ENCODE data around the gene ST6GALNAC4.

ST6GALNAC4 gene

DNA sequence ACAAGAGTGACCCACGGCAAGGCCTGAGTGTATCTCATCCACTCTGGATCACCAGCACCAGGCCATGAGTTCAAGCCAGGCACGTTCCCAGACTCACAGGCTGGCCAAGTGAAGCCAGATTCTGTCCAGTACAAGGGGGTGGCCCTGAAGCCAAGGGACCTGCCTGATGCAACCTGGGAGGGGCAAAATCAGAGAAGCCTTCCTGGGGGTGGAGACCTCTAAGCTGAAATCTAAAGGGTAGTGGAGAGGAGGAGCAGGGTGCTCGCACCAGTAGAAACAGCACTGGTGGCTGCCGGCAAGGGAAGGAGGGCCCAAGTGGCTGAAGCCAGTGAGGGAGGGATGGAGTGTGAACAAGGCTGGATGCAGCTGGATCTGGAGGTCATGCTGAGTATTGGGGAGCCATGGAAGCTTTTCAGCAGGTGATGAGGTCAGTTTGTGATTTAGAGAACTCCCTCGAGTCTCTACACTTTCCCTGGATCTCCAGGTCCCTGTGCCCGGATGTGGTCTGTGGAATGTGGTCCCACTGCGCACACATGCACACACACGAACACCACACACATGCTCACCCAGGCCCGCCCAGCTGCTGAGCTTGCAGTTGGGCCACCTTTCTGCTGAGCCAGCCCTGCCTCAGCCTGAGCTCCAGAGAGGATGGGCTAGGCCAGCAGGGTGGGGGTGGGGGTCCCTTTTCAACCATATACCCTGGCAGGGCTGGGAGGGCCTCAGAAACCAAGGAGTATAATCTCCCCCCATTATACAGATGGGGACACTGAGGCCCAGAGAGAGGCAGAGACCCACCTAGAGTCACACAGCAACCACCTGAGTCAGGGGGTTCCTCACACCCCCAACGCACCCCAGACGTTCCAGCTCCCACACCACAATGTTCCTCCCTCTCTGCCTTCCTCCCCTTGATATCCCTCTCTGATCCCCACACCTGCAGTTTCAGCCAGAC, 12.1 kb upstream of the ST6GALNAC4 start:
- DNase-seq: no peak

DNA sequence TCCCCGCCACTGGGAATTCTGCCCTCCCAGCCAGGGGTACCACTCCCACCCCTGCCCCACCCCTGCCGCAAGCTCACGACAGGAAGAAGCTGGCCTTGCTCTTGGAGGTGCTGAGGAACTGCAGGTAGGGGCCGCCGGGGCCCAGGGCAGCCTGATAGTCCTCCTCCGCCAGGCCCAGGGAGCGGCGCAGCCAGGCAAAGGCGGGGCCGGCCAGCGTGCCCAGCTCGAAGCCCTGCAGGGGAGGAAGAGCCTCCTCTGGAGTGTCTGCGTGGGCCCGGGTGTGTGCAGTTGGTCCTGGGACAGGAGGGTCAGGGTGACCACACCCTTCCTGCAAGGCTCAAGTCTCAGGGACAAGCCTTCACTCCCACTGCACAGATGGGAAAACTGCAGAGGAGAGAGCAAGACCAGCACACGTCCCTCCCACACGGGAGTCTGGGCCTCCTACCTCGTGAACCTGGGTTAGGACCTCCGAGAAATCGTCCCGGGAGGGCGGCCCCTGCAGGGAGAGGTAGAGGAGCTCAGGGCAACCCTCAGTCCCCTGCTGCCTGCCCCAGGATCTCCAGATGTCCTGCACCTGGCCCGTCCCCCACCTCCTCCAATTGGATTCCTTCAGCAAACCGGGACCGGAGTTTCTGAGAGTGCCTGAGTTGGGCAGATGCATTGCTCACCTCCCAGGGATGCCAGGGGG, 11.3 kb upstream of the ST6GALNAC4 start:
- DNase-seq: no peak

DNA sequence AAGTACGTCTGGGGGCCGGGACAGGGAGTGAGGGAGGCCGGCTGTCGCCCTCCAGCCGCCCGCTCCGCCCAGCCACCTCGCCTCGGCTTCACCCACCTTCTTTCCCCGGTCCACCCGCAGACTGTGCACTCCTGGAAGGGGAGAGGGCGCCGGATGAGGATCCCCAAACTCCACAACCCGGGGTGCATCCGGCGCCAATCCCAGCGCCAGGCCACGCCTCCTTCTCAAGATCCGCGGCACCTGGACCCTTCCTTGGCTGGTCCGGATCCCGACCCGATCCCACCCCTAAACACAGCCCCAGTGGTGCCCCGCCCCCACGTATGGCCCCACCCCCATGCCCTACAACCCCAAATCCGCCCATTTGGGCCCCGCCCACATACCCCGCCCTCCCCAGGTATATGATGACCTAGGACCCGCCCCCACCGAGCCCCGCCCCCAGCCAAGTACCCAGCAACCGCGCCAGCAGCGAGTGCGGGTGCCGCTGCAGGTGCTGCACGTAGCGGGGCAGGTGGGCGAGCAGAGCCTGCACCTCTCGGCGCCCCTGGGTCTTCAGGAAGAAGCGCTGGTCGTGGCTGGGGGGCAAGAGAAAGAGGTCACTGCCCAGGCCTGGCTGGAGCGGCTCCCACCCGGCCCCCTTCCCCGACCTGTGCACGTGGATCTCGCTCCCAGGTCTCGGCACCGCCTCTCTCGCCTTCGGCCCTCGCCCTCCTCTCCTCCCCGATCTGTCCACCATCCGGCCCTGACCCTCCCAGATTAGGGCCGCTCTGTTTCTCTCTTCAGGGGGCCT, 10.6 kb upstream of the ST6GALNAC4 start:
- peak; percentile 83 to 87 for DNase-seq

DNA sequence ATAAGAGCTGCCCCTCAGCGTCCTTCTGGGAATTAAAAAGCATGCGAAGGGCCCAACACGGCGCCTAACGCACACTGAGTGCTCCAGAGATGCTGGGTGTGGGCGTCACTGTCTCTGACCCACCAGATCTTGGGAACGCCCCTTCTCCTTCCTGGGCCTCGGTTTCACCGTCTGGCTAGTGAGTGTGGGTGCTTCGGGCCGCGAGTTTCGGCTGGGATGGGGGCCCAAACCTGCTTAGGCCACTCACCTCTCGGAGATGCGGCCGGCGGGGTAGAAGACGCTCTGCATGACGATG, 10.0 kb upstream of the ST6GALNAC4 start:
- no peak for DNase-seq

DNA sequence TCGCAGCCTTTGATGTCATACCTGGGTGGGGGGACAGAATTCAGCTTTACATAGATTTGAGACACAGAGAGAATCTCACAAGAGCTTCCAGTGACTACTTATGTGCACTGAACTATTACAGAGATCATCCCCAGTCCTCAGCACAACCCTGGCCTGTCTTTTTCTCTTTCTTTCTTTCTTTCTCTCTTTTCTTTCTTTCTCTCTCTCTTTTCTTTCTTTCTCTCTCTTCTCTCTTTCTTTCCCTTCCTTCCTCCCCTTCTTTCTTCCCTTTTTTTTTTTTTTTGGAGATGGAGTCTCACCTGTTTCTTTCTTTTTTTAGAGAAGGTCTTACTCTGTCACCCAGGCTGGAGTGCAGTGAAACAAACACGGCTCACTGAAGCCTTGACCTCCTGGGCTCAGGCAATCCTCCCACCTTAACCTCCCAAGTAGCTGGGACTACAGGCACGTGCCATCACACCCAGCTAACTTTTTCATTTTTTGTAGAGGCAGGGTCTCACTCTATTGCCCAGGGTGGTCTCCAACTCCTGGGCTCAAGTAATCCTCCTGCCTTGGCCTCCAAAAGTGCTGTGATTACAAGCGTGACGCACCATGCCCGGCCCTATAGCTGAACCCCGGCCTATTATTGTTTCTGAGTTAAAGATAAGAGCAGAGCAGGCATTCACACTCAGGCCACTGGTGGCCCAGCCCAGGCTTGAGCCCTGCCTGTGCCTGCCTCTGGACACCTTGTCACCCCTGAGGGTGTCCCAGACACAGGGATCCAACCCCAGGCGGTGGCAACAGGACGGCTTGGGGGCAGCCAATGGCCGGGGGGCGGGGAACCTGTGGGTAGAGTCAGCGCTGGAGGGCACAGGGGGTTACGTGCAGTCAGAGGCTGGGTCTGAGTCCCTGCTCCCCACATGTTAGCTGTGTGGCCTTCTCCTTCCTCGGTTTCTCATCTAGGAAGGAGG, 9.4 kb upstream of the ST6GALNAC4 start:
- DNase-seq: no peak

DNA sequence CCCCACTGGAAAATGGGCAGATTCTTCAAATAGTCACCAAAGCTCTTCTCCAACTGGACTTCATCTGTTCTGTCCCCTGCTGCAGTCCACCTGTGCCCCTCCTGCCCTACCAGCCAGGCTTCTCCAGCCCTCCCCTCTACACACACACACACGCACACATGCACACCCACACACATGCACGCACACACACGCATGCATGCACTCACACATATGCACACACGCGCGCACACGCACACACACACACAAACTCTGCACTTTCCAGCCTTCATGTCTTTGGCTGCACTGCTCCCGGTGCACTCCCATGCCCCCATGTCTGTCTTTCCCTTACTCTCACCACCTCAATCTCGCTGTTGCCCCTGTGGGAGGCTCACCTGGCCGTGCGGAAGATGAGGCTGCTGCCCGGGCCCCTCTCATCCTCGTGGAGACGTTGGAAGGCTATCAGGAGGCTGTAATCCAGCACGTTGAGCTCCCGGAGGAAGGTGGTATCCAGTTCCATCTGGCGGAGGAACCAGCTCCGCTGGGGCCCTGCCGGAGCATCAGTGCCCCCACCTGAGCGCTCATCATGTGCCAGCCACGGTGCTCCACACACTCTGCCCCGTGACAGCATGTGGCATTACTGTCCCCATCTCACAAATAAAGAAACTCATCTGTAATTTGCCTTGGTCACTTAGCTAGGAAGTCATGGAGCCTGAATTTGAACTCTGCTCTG, 8.0 kb upstream of the ST6GALNAC4 start:
- DNase-seq: no peak

DNA sequence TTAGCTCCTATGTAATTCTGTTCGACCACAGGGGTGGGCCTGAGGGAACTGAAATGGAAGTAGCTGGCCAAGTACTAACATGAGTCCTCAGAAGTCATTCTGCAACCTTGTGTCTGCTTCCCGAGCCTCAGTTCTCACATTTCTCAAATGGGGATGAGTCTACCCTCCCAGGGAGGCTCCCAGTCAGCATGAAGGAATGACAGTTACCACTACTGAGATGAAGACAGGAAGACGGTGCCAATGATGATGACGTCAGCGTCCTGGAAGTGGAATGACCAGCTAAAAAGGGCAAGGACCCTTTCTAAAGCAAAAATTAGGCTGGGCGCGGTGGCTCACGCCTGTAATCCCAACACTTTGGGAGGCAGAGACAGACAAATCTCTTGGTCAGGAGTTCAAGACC, 6.9 kb upstream of the ST6GALNAC4 start:
- DNase-seq: no peak

DNA sequence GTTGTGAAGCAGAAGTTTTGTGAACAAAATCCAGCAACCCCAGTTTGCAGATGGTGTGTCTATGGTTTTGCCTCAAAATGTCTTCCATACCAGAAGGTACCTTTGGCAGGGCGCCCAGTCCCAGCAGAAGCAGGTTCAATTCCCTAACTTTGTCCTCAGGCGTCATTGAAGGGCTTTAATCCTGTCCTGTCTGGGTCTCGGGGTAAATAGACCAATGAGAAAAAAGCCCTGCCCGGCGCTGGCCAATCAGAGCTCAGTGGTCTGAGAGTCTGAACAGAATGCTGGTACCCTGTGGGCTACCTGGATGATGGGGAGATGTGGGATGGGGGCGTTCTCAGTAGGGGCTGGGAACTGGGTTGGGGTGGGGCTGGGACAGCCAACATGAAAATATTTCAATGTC, 6.2 kb upstream of the ST6GALNAC4 start:
- no peak for DNase-seq

DNA sequence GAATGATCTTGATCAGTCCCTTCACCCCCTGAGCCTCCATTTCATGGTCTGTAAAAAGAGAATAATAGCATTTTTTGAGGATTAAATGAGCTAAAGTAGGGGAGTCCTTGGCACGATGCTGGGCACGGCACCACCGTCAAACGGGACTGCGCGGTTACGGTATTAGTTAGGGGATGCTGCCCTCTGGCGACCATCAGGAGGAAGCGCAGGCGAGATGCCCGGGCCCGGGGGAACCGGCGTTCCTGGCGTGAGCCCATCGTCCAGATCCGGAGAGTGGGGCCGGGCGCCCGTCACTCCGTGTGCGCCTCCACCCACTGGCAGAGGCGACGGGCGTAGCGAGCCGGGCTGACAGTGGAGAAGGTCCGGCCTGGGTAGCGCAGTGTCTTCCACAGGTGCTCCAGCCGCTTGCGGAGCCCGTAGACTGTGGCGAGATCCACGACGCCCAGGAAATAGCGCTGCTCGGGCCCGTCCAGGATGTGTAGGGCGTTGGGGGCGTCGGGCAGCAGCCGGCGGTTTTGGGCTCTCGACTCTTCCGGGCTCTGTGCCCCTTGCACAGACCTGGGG, 4.8 kb upstream of the ST6GALNAC4 start:
- DNase-seq: peak; percentile 72 to 84

DNA sequence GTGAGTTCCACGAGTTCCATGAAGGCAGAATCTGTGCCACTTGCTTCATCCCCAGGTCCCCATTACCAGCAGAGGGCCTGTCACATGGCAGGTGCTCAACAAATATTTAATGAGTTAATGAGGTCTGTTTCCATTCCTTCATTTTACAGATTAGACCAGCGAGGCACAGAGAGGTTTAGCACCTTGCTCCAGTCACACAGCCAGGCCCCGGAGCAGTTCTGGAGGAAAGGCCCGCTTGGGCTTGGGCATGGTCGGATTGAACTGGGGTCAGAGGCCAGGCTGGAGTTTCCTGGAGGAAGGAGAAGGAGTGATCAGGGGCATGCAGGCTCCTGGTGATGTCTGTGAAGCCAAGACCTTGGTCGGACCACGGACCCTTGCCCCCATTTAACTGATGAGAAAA, 4.0 kb upstream of the ST6GALNAC4 start:
- no peak for DNase-seq

DNA sequence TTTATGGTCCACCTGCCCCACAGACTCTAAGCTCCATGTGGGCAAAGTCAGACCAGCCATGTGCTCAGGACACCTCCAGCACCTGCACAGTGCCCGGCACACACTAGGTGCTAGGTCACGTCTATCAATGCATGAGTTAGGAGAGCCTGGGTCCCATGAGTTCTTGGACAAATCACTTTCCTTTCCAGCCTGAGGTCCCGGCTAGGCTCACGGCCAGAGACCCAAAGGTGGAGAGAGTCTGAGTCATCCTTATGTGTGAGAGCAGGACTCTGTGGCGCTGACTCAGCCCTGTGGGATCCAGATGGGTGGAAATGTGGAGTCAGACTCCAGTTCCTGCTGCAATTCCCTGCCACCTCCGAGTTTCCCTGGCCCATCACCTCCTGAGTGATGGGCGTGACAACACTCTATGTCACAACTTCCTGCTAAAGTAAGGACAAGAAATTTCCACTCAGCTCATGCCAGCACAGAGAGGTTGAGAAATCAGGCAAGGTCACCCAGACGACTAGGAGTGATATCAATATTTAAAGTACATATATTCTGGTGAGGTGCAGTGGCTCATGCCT, 2.5 kb upstream of the ST6GALNAC4 start:
- peak in 1 of 2 donors; percentile 74 for DNase-seq

DNA sequence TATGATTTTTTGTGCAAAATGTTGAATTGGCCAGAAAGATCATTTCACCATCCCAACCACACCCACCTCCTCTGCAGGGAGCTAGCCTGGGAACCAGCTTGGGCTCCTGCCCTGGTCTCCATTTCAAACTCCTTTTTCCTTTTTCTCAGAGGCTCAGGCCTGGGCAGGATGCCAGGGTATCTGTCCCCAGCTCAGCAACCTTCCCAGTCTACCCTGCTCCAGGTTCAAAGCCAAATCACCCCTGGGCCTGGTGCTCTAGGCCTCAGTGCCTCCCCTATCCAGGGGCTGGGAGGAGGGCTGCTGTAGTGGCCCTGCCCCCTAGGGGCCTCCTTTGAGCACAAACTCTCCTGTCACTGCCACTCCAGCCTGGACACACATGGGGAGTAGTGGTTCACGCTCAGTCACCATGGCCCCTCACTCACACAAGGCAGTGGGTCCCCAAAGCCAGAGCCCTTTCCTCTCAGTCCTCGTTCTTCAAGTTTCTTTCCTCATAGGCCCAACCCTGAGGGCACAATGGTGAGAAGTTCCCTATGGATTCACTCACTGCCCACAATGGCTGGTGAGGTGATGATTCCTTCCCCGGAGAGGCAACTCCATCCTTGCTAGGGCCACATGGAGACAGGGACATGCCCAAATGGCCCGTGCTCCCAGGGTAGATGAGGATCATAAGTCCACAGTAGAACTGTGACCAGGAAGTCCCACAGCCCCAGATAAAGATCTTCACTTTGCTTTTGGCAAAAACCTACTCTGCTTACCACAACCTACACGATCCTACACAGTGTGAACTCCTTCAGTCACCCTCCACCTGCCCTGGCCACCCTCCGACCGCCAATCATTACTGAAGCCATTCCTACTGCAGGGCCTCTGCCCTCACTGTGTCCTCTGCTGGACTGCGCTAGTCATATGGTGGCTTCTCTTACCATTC, 1.6 kb upstream of the ST6GALNAC4 start:
- no peak for DNase-seq

DNA sequence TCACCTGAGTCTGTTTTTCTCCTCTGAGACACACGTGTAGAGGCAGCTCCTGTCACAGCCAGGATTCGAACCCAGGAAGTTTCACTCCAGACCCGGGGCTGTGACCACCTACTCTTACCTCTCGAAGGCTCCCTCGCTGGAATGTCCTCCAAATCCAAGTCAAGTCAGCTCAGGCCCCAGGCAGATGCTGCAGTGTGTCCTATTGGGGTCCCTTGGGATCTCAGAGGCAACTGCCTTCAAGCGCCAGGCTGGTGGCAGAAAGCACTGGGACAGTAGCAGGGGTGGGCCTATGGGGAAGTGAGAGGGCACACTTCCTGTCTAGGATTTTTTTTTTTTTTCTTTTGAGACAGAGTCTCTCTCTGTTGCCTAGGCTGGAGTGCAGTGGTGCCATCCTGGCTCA, 762 bp upstream of the ST6GALNAC4 start:
- DNase-seq: peak in 1 of 2 donors; percentile 72

DNA sequence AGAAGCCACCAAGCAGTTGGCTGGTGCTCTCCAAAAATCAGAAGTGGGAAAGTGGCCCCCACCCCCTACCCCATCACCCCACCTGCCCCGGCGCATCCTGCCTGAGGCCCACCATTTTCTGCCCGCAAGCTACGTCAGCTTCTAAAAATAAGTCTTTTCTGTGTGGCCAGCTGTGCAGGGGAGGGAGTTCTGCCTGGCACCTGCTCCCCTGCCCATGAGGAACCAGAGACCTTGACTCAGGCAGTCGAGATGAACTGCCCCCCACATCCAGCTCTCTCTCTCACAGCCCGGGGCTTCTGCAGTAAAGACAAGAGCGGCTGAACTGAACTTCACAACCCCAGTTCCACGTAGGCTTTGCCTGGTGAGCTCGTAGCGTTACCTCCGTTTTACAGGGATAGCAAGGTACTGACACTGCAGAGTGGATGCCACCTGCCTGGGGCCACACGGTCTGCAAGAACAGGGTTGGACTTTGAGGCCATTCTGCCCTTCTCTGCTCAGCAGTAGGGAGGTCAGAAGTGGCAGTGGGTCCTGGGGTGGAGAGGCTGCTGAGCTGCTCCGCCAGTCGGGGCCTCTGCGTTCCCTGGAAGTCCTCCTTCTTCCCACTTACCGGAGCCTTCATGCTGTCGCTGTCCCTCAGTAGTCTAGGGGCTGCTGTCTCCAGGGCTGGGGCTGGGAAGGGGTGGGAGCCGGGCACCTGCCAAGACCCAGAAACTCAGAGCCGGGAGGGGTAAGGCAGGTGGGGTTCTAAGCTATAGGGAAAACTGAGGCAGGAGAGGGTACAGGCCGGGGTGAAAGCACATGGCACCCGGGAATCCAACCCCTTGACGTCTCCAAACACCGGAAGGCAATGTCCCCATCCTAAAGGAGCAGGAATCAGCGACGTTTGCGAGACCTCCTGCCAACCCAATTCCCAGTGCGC, 781 bp downstream of the ST6GALNAC4 start:
- DNase-seq: peak; percentile 60 to 79

DNA sequence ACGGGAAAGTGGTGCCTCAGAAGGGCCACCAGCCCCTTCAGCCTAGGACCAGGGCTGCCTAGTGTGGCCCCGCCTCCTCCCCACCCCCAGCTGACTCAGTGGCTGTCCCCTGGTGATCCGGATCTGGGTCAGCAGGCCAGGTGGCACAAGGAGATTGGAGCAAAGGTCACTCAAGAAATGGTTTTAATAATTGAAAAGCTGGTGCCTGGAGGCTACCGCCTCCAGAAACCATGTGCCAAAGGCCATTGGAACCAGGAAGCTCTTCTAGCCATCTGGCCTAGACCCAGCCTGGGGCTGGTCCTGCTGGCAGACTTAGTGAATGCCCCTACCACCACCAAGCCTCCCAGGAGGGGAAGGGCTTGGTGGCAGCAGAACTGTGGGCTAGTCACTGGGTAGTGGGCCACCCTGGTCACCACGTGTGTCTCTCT, 1.5 kb downstream of the ST6GALNAC4 start:
- DNase-seq: no peak

DNA sequence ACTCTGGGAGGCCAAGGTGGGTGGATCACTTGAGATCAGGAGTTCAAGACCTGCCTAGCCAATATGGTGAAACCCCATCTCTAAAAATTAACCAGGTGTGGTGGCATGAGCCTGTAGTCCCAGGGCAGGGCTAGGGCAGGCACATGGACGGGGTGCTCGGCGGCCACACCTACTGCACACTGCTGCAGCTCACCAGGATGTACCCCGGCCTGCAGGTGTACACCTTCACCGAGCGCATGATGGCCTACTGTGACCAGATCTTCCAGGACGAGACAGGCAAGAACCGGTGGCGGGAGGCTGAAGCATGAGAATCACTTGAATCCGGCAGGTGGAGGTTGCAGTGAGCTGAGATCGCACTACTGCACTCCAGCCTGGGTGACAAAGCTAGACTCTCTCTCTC, 3.2 kb downstream of the ST6GALNAC4 start:
- no peak for DNase-seq

DNA sequence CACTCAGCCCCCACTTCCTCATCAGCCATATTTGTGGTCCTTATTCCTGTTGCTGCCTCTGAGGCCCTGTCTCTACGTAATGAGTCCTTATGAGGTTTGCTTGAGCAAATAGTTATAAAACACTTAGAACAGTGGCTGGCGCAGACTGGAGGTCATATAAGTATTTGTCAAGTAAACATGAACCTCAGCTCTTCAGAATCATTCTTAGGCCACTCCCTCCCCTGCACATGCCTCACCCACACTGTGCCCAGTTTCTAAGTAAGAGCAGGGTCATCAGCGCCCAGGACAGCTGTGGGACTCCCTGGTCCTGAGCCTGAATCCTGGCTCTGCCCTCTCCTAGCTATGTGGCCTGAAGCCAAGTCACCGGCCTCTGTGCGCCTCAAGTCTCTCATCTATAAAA, 4.0 kb downstream of the ST6GALNAC4 start:
- no peak for DNase-seq

DNA sequence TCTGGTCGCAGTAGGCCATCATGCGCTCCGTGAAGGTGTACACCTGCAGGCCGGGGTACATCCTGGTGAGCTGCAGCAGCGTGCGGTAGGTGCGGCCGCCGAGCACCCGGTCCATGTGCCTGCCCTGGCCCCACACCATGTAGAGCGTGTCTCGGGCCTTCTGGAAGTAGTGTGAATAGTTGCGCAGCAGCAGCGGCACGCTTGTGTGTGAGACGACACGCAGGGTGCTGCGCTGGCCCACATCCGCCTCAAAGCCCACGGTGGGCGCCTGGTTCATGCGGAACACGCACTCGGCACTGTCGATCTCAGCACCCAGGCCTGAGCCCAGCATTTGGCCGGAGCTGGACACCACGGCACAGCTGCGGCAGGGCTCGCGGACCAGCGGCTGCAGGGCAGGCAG, 4.5 kb downstream of the ST6GALNAC4 start:
- DNase-seq: no peak

Data from CD4-positive, alpha-beta T cell treated with Interferon alpha-2 for 1 hour (primary cell).